Kidney epithelial cell (primary cell): ENCODE results near the gene DCC. TPM values are rescaled to one million over a fixed set of nuclear protein-coding genes. Genes with fewer than 3 reads are reported as not detected.

Experiments used
- DNase-seq: peaks from one replicate; pipeline ENCODE4 v3.0.0-alpha.2; 2010; ENCODE audit warnings: low read depth
- H3K27me3 ChIP-seq: 2 replicates; pipeline ENCODE4 v1.6.0; 2011; ENCODE audit warnings: low read length; ENCODE audit not compliant: control insufficient read depth, insufficient read depth
- H3K36me3 ChIP-seq: 2 replicates; pipeline ENCODE4 v1.5.1; 2011; ENCODE audit warnings: low read length; ENCODE audit not compliant: control insufficient read depth, insufficient read depth
- H3K4me3 ChIP-seq: 2 replicates; pipeline ENCODE4 v1.5.1; 2011; ENCODE audit warnings: low read depth, mild to moderate bottlenecking, control low read depth, low read length
- total RNA-seq: library from RNA; depleted of rRNA; stranded (reverse); fragments of >200 nt; gene quantifications from 2 replicates; pipeline ENCODE4 v1.2.3, GENCODE V29; 2015
- TF ChIP-seq, protein P1 (sequence below): IDR thresholded peaks from 2 replicates; pipeline ENCODE4 v1.5.1; 2011; ENCODE audit warnings: mild to moderate bottlenecking, moderate library complexity, low read length, control low read depth, inconsistent platforms; ENCODE audit not compliant: insufficient read depth, poor library complexity, severe bottlenecking

Gene DCC
- total RNA-seq, 1 donor from 2014 or later: 0.04 TPM

DNA sequence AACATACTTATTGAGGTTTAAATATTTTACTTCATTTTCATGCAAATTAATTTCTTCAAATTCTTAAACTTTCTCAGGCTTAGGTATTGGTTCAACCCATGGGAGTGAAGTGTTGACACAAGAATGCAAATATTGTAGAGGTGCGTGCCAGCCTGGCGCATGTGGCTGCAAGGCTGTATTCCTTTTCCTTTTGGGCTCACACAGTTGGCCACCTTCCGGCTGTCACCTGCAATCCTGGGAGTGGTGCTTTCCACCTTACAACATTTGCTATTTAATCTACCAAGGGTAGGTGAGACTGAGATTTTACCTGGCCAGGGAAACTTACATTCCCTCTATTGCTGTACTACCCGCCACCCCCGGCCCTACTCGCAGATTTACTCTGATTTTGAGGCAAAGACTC lies 141.1 kb downstream of the DCC start:
- TF ChIP-seq, protein P1, sequence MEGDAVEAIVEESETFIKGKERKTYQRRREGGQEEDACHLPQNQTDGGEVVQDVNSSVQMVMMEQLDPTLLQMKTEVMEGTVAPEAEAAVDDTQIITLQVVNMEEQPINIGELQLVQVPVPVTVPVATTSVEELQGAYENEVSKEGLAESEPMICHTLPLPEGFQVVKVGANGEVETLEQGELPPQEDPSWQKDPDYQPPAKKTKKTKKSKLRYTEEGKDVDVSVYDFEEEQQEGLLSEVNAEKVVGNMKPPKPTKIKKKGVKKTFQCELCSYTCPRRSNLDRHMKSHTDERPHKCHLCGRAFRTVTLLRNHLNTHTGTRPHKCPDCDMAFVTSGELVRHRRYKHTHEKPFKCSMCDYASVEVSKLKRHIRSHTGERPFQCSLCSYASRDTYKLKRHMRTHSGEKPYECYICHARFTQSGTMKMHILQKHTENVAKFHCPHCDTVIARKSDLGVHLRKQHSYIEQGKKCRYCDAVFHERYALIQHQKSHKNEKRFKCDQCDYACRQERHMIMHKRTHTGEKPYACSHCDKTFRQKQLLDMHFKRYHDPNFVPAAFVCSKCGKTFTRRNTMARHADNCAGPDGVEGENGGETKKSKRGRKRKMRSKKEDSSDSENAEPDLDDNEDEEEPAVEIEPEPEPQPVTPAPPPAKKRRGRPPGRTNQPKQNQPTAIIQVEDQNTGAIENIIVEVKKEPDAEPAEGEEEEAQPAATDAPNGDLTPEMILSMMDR: no peak
- no peak for DNase-seq
- Histone ChIP-seq H3K27me3 (no peaks in the 10 kb centered on the region), H3K4me3 (no peak overlapping the region), H3K36me3 (no peaks in the 10 kb centered on the region)

DNA sequence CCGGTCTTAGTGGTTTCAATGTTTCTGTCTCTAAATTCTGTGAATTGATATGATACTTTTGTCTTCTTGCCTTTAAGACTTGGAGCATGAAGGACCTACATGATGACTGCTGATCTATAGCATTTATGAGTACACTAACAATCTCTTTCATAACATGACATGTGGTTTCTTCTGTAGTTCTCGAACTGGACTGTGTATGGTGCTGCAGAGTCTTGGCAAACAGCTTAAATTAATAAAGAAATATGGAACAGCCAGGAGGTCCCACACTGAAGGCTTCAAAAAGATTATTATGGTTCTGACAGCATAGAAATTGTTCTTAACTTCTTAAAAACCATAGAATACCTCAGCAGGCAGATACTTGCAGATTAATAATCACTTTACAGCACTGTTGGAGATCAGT lies 145.0 kb downstream of the DCC start:
- H3K36me3 ChIP-seq: no peaks in the 10 kb centered on the region
- H3K4me3 ChIP-seq: no peak overlapping the region
- TF ChIP-seq, protein P1: no peak
- H3K27me3 ChIP-seq: no peaks in the 10 kb centered on the region
- no peak for DNase-seq

DNA sequence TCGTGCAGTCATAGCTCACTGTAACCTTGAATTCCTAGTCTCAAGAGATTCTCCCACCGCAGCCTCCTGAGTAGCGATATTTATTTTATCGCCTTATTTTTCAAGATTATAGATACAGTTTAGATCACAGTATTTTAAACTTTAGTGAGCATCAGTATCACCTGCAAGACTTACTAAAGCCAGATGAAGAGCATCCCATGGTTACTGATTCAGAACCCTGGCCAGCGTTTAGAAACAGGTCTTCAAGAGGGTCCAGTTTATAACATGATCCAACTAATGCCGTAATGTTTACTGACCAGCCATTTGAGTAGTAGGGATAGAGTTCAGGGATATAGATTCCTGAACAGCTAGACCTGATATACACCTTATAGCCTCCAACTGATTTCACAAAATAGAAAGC lies 146.1 kb downstream of the DCC start:
- no peaks in the 10 kb centered on the region for H3K36me3 ChIP-seq
- no peaks in the 10 kb centered on the region for H3K27me3 ChIP-seq
- no peak for DNase-seq
- TF ChIP-seq, protein P1: no peak
- no peak overlapping the region for H3K4me3 ChIP-seq

DNA sequence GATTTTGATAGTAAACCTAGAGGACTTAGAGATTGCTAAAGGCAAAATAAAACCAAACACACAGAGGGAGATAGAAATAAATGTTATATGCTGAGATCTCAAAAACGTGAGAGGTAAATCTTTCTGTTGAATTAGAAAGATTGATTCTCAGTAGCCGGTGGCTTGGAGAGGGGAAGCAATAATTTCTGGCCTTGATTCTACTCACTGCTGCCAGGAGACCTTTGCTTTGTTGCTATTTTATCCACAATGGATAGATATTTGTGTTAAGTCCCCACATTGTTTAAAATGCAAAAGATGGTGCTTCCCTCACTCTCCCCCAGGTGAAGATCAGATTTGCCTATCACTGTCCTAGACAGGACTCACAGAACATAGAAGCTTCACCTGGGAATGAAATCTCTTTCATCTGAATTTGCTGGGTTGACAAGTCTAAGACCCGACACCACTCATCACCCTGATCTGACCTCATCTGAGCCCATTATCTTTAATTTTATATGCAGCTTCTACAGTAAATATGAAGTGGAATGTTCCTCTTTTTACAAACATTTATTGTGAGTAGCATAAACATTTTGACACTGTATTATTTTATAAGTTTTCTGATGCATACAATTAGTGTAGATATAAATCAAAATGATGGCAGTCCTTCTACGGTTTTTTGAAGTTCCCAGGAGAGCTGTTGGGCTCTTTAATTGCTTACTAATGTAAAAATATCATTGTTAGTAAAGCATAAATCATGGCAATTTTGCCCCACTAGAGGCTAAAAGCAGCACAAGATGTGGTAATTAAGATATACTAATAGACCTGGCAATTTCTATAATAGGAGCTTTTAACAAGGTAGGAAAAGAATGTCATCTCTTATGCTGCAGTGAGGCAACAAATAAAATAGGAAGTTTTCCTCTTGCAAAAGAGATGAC lies 149.7 kb downstream of the DCC start:
- DNase-seq: no peak
- Histone ChIP-seq H3K36me3 (no peaks in the 10 kb centered on the region), H3K4me3 (no peak overlapping the region), H3K27me3 (no peaks in the 10 kb centered on the region)
- TF ChIP-seq, protein P1: no peak

DNA sequence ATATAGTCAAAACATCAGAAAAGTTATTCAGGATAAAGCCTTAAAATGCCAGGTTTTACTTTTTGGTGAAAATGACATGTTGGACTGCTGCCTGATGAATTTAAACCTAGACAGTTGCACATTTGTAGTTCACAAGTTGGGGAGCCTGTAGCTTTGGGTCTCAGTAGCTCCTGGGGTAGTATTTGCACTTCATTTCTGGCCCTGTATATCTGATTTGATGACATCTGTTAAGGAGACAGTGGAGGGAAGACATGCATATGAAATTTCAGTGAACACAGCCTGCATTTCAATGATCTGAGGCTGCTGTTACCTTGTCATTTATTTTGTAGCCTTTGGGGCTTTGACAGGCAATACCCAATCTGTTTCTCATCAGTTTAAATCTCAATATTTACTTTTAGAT lies 156.4 kb downstream of the DCC start:
- no peaks in the 10 kb centered on the region for H3K27me3 ChIP-seq
- H3K4me3 ChIP-seq: no peak overlapping the region
- TF ChIP-seq, protein P1: no peak
- H3K36me3 ChIP-seq: no peaks in the 10 kb centered on the region
- DNase-seq: no peak

DNA sequence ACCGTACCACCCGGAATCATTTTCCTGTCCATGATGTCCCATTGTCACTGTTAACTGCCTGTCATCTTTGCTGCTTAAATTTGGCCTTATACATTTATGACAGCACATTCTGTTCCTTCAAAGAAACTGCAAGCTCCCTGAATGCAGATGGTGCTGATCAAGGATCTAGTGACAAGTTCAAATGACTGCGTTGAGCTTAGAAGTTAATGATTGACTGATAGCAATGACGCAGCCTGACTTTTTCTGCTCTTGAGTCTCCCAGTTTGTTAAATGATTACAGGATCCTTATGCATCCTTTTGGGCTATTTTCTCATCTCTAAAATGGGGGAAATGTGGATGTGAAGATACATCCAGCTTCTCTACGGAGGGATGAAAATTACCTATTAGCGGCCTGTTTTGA lies 159.0 kb downstream of the DCC start:
- Histone ChIP-seq H3K27me3 (no peaks in the 10 kb centered on the region), H3K4me3 (no peak overlapping the region), H3K36me3 (no peaks in the 10 kb centered on the region)
- TF ChIP-seq, protein P1: no peak
- DNase-seq: peak; percentile 55
